HG03103 (cell line): ENCODE data around the gene MTNR1B.
A peak's percentile ranks its signal among the peaks of the same experiment; 100 is the strongest.

Experiments
- ATAC-seq: cut with Tn5 transposase; IDR thresholded peaks from one replicate; pipeline ENCODE4 v1.9.1; 2021; ENCODE audit warnings: low read depth; ENCODE audit not compliant: unreplicated experiment

MTNR1B gene

GRCh38 chr11:92969634-92970347 is at the start of gene MTNR1B:
MTNR1B (plus strand) TSS chr11:92969651; CDS start chr11:92969726, 75 bp downstream.
- ATAC-seq, result no peak

DNA sequence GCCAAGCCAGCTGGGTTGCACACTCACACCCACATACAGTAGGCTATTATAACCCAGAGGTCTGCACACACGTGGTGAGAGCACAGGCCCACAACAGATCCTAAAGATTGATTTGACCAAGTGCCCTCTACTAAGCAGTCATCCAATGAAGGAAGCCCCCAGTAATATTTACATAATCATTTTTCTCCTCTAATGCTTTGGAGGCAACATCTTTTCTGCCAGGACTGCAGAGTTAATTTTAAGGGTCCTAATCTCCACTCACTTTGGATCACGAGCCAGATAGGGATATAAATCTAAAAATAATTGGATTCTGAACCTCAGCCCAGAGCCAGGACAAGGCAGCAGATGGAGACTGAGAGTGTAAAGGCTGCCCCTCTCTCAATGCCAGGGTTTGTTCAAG is 49.1 kb upstream of the MTNR1B start:
- ATAC-seq, result no peak

GRCh38 chr11:92922731-92923130 is 46.7 kb upstream of the MTNR1B start:
- ATAC-seq, result no peak

GRCh38 chr11:92929246-92929645 is 40.2 kb upstream of the MTNR1B start:
- no peak for ATAC-seq

DNA sequence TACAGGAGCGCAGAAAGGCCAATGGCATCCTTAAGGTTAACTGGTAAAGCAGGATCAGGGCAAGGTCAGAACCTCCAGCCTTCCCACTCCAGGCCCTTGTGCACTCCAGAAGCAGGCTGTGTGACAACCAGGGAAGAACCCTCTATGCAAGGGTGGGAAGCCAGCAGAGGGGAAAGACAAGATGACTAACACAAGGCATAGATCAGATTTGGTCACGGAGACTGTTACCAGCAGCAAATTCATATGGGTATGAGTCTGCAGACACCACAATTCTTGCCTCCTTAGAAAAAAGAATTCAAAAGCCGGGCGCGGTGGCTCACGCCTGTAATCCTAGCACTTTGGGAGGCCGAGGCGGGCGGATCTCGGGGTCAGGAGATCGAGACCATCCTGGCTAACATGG is 39.8 kb upstream of the MTNR1B start:
- no peak for ATAC-seq

DNA sequence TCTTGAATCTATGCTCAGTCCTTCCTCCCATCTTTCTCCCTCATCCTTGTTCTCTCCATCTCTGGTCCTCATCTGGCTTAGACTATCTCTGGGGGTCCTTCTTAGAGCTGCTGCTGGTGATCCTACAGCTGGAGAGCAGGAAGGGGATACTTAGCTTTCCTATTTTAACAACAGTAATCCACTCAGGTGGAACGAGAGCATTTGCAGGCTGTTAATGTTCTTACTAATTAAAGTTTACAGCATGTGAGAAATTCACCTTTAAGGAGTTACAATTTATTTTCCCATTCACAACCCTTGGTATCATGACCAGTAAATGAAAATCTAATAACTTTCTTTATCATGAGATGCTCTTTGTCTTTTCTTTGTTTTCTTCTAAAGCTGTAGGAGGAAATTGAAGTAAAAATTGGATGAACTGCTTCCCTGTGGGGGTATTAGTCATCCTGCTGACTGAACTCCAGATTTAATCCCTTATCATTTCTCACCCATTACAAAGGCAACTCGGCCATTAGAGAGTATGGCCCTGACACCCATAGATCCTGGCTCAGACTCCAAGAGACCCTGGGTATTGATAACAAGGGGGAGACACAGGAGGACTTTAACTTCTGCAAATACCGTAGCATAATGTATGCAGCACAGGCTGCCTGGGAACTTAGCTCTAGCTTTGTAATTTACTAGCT is 37.6 kb upstream of the MTNR1B start:
- no peak for ATAC-seq

GRCh38 chr11:92939305-92939704 is 30.1 kb upstream of the MTNR1B start:
- no peak for ATAC-seq

DNA sequence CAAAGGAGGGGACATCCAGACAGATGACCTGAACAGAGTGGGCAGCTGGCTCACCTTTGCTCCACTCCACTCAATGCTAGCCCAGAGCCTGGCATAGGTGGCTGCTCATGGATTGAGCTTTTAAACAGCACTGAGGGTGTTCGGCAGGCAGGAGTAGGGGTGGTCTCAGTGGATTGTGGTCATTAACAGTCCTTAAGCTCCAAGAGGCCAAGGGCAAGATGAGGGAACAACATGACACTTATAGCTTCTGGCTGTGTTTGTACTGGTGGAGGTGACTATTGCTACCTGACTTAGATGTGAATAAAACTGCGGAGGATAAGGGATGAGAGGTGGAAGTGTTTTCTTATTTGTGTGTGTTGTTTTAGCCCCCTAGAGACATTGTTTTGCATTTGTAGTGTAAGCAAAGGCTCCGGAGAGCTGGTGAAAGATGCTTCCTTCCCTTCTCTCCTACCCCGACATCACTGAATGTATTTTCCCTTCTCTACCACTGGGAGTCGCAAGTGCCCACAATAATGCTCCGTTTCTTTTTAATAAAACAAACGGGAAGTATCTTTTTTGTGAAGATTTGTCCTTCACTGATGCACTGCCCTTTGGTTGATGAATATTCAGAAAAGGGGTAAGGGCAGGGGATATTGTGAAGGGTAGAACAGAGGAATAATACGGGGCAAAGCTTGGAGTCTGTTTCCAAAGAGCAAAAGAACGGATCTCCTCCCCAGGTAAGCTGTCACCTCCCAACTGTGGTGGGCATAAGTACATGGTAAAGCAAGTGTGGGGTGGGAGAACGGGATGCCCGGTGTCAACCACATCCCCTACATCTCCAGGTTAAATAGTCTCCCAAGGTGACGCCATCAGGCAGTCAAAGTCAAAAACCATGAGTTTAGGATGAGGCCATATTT is 27.5 kb upstream of the MTNR1B start:
- peak; percentile 76 for ATAC-seq

DNA sequence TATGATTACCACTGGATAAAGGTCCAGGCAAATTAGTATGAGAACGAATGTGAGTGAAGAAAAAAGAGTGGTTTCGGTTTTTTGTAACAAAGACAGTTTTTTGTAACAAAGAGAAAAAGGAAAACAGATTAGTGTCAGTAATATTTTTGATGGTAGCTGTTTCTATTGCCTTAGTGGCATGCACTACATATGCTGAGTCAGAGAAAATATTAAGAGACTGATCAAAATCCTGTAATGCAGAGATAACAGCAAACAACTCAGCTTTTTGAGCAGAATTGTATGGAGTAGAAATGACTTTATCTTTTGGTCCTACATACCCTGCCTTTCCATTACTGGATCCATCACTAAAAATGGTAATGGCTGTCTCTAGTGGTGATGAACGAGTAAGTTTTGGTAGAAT is 22.7 kb upstream of the MTNR1B start:
- ATAC-seq, result no peak

GRCh38 chr11:92948116-92948515 is 21.3 kb upstream of the MTNR1B start:
- ATAC-seq, result no peak

- ATAC-seq, result no peak
These were observed 15.4 kb upstream of the MTNR1B start for GRCh38 chr11:92954003-92954402.

GRCh38 chr11:92955860-92956259 is 13.6 kb upstream of the MTNR1B start:
- no peak for ATAC-seq

DNA sequence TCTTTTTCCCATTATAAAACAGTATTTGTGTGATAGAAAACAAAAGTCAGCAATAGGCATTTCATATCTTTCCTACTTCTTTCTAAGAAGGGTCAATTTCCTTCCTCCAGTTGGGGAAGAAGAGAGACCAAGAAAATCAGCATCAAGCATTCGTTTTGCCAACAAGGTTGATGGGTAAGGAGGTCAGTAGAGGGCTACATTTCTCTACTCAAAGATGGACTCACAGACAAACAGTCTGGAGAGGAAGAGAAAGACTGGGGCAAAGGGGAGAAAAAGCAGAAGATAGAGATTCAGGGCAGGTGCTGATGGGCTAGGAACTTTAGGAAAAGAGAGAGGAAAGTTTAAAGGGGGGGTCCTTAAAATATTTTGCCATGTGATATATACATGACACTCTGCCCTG is 8.6 kb upstream of the MTNR1B start:
- ATAC-seq, result no peak

GRCh38 chr11:92962446-92962845 is 7.0 kb upstream of the MTNR1B start:
- ATAC-seq, result no peak

DNA sequence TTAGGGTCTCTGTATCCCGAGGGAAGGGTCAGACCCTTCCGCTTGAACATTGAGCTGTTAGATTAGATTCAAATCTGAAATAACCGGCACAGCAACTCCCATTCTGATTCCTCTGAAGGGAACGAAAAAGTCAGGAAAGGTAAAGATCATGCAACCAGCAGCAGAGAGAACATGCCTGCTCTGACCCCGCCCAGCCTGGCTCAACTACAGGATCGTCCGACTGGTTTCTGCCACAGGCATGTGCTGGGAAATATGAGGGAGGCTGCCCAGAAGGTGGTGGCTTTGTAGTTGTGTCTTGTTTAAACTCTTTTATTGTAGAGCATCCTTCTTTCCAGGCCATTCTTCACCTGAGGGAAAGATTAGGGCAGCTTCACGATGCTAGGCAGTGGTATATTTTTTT is 5.0 kb upstream of the MTNR1B start:
- no peak for ATAC-seq

DNA sequence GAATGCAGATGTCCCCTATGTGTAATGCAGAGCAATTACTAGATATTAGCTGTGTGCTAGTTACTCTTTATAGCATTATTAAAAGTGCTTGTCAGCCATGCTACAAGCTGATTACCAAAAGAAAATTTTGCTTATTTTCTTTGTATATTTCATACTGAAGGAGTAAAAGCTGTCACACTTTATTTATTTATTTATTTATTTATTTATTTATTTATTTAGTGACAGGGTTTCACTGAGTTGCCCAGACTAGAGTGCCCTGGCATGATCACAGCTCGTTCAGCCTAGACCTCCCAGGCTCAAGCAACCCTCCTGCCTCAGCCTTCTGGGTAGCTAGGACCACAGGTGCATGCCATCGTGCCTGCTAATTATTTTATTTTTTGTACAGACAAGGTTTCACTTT is 4.3 kb upstream of the MTNR1B start:
- no peak for ATAC-seq

GRCh38 chr11:92967178-92967577 is 2.3 kb upstream of the MTNR1B start:
- ATAC-seq, result no peak

- ATAC-seq, result no peak
These were observed 1.6 kb upstream of the MTNR1B start for GRCh38 chr11:92967867-92968266.

- no peak for ATAC-seq
These were observed 188 bp upstream of the MTNR1B start for GRCh38 chr11:92969293-92969633.

- no peak for ATAC-seq
These were observed 2.8 kb downstream of the MTNR1B start for GRCh38 chr11:92972248-92972647.

DNA sequence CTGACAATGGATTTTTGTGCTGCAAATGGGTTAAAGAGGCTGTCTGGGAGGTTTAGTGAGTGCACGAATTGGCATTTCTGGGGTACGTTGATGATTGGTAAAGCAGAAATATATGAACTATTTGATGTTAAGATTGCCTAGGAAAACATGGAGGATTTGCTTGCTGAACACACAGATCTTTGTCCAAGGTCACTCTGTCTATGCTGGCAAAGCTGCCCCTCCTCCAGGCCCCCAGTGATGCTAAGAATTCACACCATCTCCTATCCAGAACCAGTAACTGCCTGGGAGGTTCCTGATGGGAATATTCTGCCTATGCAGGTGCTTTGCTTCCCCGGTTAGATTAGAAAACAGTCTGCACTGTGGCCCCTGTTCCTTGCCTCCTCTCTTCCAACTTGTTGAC is 5.8 kb downstream of the MTNR1B start:
- no peak for ATAC-seq
